ENCODE measurements around the gene PCDHB8.

- TF ChIP-seq POLR2AphosphoS5 (IDR thresholded peaks at IDR 0.05) (no peak), POLR2A (IDR thresholded peaks at IDR 0.05) (no peak), EP300 (IDR thresholded peaks at IDR 0.05) (no peak)
Measured at GRCh38 chr5:141172381-141173204, 5.0 kb upstream of the PCDHB8 start, which contains the start of gene PCDHB7.

Data from stomach (tissue), 4 donors.